DOHH2 (cell line): ENCODE results near the gene USB1.

Experiments used
- CTCF ChIP-seq: fragments of 200-600 bp; sonication (generic); IDR thresholded peaks from one replicate; pipeline ENCODE4 v1.5.1; 2014; ENCODE audit warnings: antibody characterized with exemption, mild to moderate bottlenecking, low read depth, low read length; ENCODE audit not compliant: poor library complexity, severe bottlenecking
- EZH2phosphoT487 ChIP-seq: fragments of 200-600 bp; sonication (generic); IDR thresholded peaks from 2 replicates; pipeline ENCODE4 v1.6.1; 2017; ENCODE audit warnings: borderline replicate concordance, mild to moderate bottlenecking, antibody characterized with exemption, low read length, moderate library complexity, mixed read lengths

- TF ChIP-seq EZH2phosphoT487 (no peak), CTCF (no peak)
Measured at GRCh38 chr16:58016840-58017446, 15.7 kb downstream of the USB1 start.
